A549 (cell line): ENCODE measurements around the gene AKAP8. TPM values are rescaled to one million over a fixed set of nuclear protein-coding genes. Genes with fewer than 3 reads are reported as not detected.

ENCODE experiments used
- ATAC-seq, 2 experiments: fragments of 200-7000 bp in 1 of 2; fragments of >200 bp in 1 of 2; cut with Nextera tagmentation in 1 of 2; cut with Tn5 transposase in 1 of 2; 3 replicates each; pipeline versions ENCODE4 v1.8.0 to v1.9.1; 2018 to 2020; ENCODE audit warnings: mild to moderate bottlenecking in 1 of 2, moderate library complexity in 1 of 2
- CTCF ChIA-PET: fragments of 300-600 bp; sonication (Branson Sonifier 250); formaldehyde crosslinking; extraction: SDS; loops from one replicate; lab custom pipeline; 2021; ENCODE audit warnings: antibody characterized with exemption, inconsistent platforms; lab: Yijun Ruan, JAX
- POLR2A ChIA-PET: fragments of 350-600 bp; formaldehyde crosslinking; extraction: SDS; loops from one replicate; lab custom pipeline; 2021; ENCODE audit warnings: antibody characterized with exemption, inconsistent platforms; lab: Yijun Ruan, JAX
- DNase-seq, 2 experiments: peaks; one replicate each; pipeline versions ENCODE4 v3.0.0 to v3.0.0-alpha.2; 2011 to 2016; ENCODE audit warnings: low read depth in 1 of 2, low spot score in 1 of 2
- FAIRE-seq: peaks from 2 replicates; lab custom pipeline; 2011; peaks lifted over from hg19 to GRCh38; lab: Jason Lieb, UNC
- H3K27ac ChIP-seq, 2 experiments: fragments of >200 bp; sonication (Bioruptor Twin); formaldehyde crosslinking; 3 replicates each; pipeline ENCODE4 v1.5.1; 2016 to 2017
- H3K4me1 ChIP-seq: fragments of >200 bp; sonication (Bioruptor Twin); formaldehyde crosslinking; 3 replicates; pipeline ENCODE4 v1.6.1; 2016
- H3K4me2 ChIP-seq: fragments of >200 bp; sonication (Bioruptor Twin); formaldehyde crosslinking; 3 replicates; pipeline ENCODE4 v1.6.1; 2016
- H3K4me3 ChIP-seq: fragments of >200 bp; sonication (Bioruptor Twin); formaldehyde crosslinking; 3 replicates; pipeline ENCODE4 v1.5.1; 2016
- H3K9me3 ChIP-seq: fragments of >200 bp; sonication (Bioruptor Twin); formaldehyde crosslinking; 3 replicates; pipeline ENCODE4 v1.6.1; 2016
- CBX2 ChIP-seq: fragments of 200-600 bp; sonication (generic); IDR thresholded peaks from 2 replicates; pipeline ENCODE4 v1.6.1; 2016; ENCODE audit warnings: low read depth, mild to moderate bottlenecking, borderline replicate concordance
- CTCF ChIP-seq: fragments of >200 bp; sonication (Bioruptor Twin); formaldehyde crosslinking; IDR thresholded peaks from 3 replicates; pipeline ENCODE4 v1.5.1; 2016
- EHF ChIP-seq: fragments of 250-450 bp; sonication (Bioruptor Pico); IDR thresholded peaks from 2 replicates; pipeline ENCODE4 v1.5.0; 2020; ENCODE audit warnings: mild to moderate bottlenecking
- EHMT2 ChIP-seq: fragments of 200-600 bp; sonication (generic); IDR thresholded peaks from 2 replicates; pipeline ENCODE4 v1.6.1; 2016; ENCODE audit warnings: antibody characterized with exemption, low read depth, mild to moderate bottlenecking, moderate library complexity
- ESRRA ChIP-seq: fragments of 150-350 bp; IDR thresholded peaks from 2 replicates; pipeline ENCODE4 v1.6.1; 2014; ENCODE audit warnings: mild to moderate bottlenecking, low read length, borderline replicate concordance
- FOSL2 ChIP-seq, 2 experiments: fragments of 450-650 bp in 1 of 2; fragments of >200 bp in 1 of 2; sonication (Bioruptor Twin) in 1 of 2; formaldehyde crosslinking; IDR thresholded peaks; 2 replicates each; pipeline versions ENCODE4 v1.5.0 to v1.6.1; 2016 to 2020; ENCODE audit warnings: mild to moderate bottlenecking in 1 of 2, moderate library complexity in 1 of 2
- GATA3 ChIP-seq: IDR thresholded peaks from 2 replicates; pipeline ENCODE4 v1.6.1; 2012; ENCODE audit warnings: borderline replicate concordance
- HES2 ChIP-seq: fragments of >200 bp; sonication (Bioruptor Twin); formaldehyde crosslinking; IDR thresholded peaks from 2 replicates; pipeline ENCODE4 v1.6.1; 2016
- HMGXB4 ChIP-seq: fragments of 250-450 bp; sonication (Bioruptor Pico); IDR thresholded peaks from 2 replicates; pipeline ENCODE4 v1.5.0; 2021; ENCODE audit warnings: mild to moderate bottlenecking, moderate library complexity, borderline replicate concordance
- HOXB13 ChIP-seq: fragments of 250-450 bp; sonication (Bioruptor Pico); IDR thresholded peaks from 2 replicates; pipeline ENCODE4 v1.5.0; 2020; ENCODE audit warnings: low read depth, mild to moderate bottlenecking, moderate library complexity
- HOXB5 ChIP-seq: fragments of 250-450 bp; sonication (Bioruptor Pico); IDR thresholded peaks from 2 replicates; pipeline ENCODE4 v1.5.0; 2020; ENCODE audit warnings: mild to moderate bottlenecking, moderate library complexity
- KDM1A ChIP-seq: fragments of 200-600 bp; sonication (generic); IDR thresholded peaks from 2 replicates; pipeline ENCODE4 v1.6.1; 2016; ENCODE audit warnings: low read depth, mild to moderate bottlenecking
- MAFK ChIP-seq: fragments of 450-650 bp; IDR thresholded peaks from 2 replicates; pipeline ENCODE4 v1.6.1; 2014; ENCODE audit not compliant: partially characterized antibody
- MAX ChIP-seq: IDR thresholded peaks from 2 replicates; pipeline ENCODE4 v1.6.1; 2012
- NPAS2 ChIP-seq: fragments of 250-450 bp; sonication (Bioruptor Pico); IDR thresholded peaks from 2 replicates; pipeline ENCODE4 v1.8.0; 2022; ENCODE audit warnings: mild to moderate bottlenecking, moderate library complexity, borderline replicate concordance
- NR3C1 ChIP-seq: fragments of >200 bp; sonication (Bioruptor Twin); formaldehyde crosslinking; IDR thresholded peaks from 3 replicates; pipeline ENCODE4 v1.6.1; 2017
- PBX3 ChIP-seq: IDR thresholded peaks from 2 replicates; pipeline ENCODE4 v1.6.1; 2012
- PHF8 ChIP-seq: fragments of 200-600 bp; sonication (generic); IDR thresholded peaks from 2 replicates; pipeline ENCODE4 v1.6.1; 2016; ENCODE audit warnings: low read depth, mild to moderate bottlenecking, antibody characterized with exemption, moderate library complexity, borderline replicate concordance
- POLR2AphosphoS2 ChIP-seq: conservative IDR thresholded peaks from 2 replicates; pipeline ENCODE4 v1.6.1; 2012; ENCODE audit warnings: low read length, improper control_type of control experiment, inconsistent platforms
- RAD21 ChIP-seq, 2 experiments: fragments of >200 bp in 1 of 2; sonication (Bioruptor Twin) in 1 of 2; formaldehyde crosslinking in 1 of 2; IDR thresholded peaks in 1 of 2; conservative IDR thresholded peaks in 1 of 2; 2 replicates in 1 of 2; 3 replicates in 1 of 2; pipeline ENCODE4 v1.6.1; 2012 to 2018; ENCODE audit warnings: inconsistent platforms in 1 of 2
- RCOR1 ChIP-seq: fragments of 150-350 bp; IDR thresholded peaks from 2 replicates; pipeline ENCODE4 v1.6.1; 2014; ENCODE audit warnings: antibody characterized with exemption, low read length, low read depth
- REST ChIP-seq: fragments of 200-600 bp; sonication (generic); IDR thresholded peaks from 2 replicates; pipeline ENCODE4 v1.6.1; 2016; ENCODE audit warnings: antibody characterized with exemption, mild to moderate bottlenecking, moderate library complexity
- RFX5 ChIP-seq: fragments of 450-650 bp; IDR thresholded peaks from 2 replicates; pipeline ENCODE4 v1.7.1; 2014; ENCODE audit warnings: antibody characterized with exemption, mild to moderate bottlenecking, moderate library complexity
- RNF2 ChIP-seq: fragments of 200-600 bp; sonication (generic); IDR thresholded peaks from 2 replicates; pipeline ENCODE4 v1.6.1; 2016; ENCODE audit warnings: low read depth, mild to moderate bottlenecking, antibody characterized with exemption, moderate library complexity, borderline replicate concordance
- SMC3 ChIP-seq: fragments of >200 bp; sonication (Bioruptor Twin); formaldehyde crosslinking; IDR thresholded peaks from 3 replicates; pipeline ENCODE4 v1.6.1; 2018; ENCODE audit warnings: inconsistent platforms
- TFCP2L1 ChIP-seq: fragments of 250-450 bp; sonication (Bioruptor Pico); IDR thresholded peaks from 2 replicates; pipeline ENCODE4 v1.5.0; 2021; ENCODE audit warnings: mild to moderate bottlenecking
- TP53 ChIP-seq: fragments of 250-450 bp; sonication (Bioruptor Pico); IDR thresholded peaks from 2 replicates; pipeline ENCODE4 v1.5.0; 2021; ENCODE audit warnings: mild to moderate bottlenecking, moderate library complexity
- USF2 ChIP-seq: fragments of 450-650 bp; IDR thresholded peaks from 2 replicates; pipeline ENCODE4 v1.6.1; 2014; ENCODE audit warnings: antibody characterized with exemption
- ZC3H11A ChIP-seq: fragments of 450-650 bp; IDR thresholded peaks from 2 replicates; pipeline ENCODE4 v1.6.1; 2014; ENCODE audit warnings: antibody characterized with exemption, mild to moderate bottlenecking
- WGBS: methylation state at CpG from one replicate; pipeline ENCODE4 v1.1.6; 2017; ENCODE audit errors: missing lambda C conversion rate; 5-methylcytosine and 5-hydroxymethylcytosine counted together
- polyA plus RNA-seq, 4 experiments: library from polyadenylated mRNA; depleted of rRNA in 3 of 4; stranded (reverse); fragments of >200 nt; fragmentation: RNase III in 1 of 4; extraction: RNeasy Plus Mini Kit Qiagen cat#74134 plus additional on column Dnase treatment in 1 of 4; gene quantifications; 2 replicates in 3 of 4; 3 replicates in 1 of 4; pipeline ENCODE4 v1.2.3, GENCODE V29; 2011 to 2017

The AKAP8 gene
- polyA plus RNA-seq, 2 of the 4 experiments (the other 2 are of a cell fraction): 16.2 to 17.3 TPM

GRCh38 chr19:15418579-15419412, 39.2 kb upstream of the AKAP8 start, which contains the start of gene AKAP8L:
AKAP8L (minus strand) TSS chr19:15418988; CDS start chr19:15418923, 65 bp downstream.
- no peak for FAIRE-seq
- CTCF ChIA-PET: interaction anchor here (0.5 to 3.5 kb wide), 20 partner anchors 9 to 631 kb away, joined by 3 to 15 read pairs (median 4); partner anchors contain the start of gene AKAP8
- Histone ChIP-seq H3K9me3 (peaks cover 7% of the 10 kb centered on the region; the same call in 1 of the 3 replicates), H3K4me1 (peaks cover 14% of the 10 kb centered on the region), H3K27ac (peak within 1 kb of the TSS; percentile 85 to 96), H3K4me3 (peak within 1 kb of the TSS; percentile 78), H3K4me2 (peak within 1 kb of the TSS; percentile 97)
- peak; percentile 98 for ATAC-seq
- DNase-seq: peak; percentile 97 to 99
- POLR2A ChIA-PET: interaction anchor here (0.5 to 3.1 kb wide), 10 partner anchors 12 to 911 kb away, joined by 3 to 34 read pairs (median 3); partner anchors contain the start of gene AKAP8
- 2% methylated on average over 8 of the region's 61 CpGs for WGBS
- TF ChIP-seq TFCP2L1 (CRISPR knock-in tag) (no peak), RNF2 (no peak), NR3C1 (no peak), PBX3 (peak; percentile 99), SMC3 (peak; percentile 62), ZC3H11A (no peak), KDM1A (no peak), TP53 (CRISPR knock-in tag) (no peak), HOXB5 (CRISPR knock-in tag) (no peak), EHF (no peak), REST (peak; percentile 46; the same call in 1 of the 2 replicates), HOXB13 (no peak), HES2 (no peak), GATA3 (no peak), EHMT2 (no peak), POLR2AphosphoS2 (peak; percentile 74; the same call in 1 of the 2 replicates), RCOR1 (no peak), USF2 (no peak), MAFK (no peak), CTCF (peak; percentile 33; the same call in 2 of the 3 replicates), CBX2 (no peak), RFX5 (0 out of 2 replicates have a peak, but pooled peaks have one; percentile 17), NPAS2 (no peak), MAX (peak; percentile 46), FOSL2 (IDR thresholded peaks at IDR 0.05) (no peak), FOSL2 (CRISPR knock-in tag; IDR thresholded peaks at IDR 0.05) (no peak), ESRRA (no peak), HMGXB4 (CRISPR knock-in tag) (no peak), PHF8 (no peak), RAD21 (conservative IDR thresholded peaks at IDR 0.05 in 1 of 2, IDR thresholded peaks at IDR 0.05 in 1 of 2) (peak; percentile 50 to 56)
